ENCODE data around the gene SLC43A2. TPM values are rescaled to one million over a fixed set of nuclear protein-coding genes. Genes with fewer than 3 reads are reported as not detected.

Gene SLC43A2
- total RNA-seq, 1 experiment from 2014 or later: 12.6 TPM

DNA sequence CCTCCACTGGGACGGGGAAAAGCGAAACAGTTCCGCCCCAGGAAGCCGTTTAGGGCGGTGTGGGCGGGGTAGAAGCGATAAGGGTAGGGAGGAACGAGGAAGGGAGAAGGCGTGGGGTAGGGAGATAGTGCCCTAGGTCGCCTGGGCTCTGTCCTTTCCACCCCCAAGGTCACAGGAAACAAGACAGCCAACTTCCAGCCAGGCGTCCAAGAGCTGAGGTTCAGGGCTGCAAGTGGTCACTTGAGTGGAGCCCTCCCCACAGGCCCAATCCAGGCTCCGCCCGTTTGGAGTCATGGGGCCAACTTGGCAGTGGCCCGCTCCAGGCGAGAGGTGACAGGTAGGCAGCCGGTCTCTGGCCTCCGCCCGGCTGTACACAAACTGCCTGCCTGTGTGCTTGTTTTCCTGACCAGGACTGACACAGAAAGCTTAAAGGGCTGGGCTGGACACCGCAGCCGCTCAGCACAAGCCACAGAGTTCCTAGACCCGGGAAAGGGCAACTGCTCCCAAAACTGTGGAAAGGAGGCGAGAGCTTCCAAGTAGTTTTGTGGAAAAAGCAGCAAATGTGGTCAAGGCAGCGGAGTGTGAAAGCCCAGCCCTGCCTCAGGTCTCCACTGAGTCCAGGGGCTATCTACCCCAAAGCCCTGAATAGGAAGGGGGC, 21.3 kb upstream of the SLC43A2 start, which contains the start of gene RILP:
Gene RILP (minus strand): TSS at position 23 of the 658 bp plus-strand sequence. CDS start 62 bp downstream, outside the sequence.
- ChIA-PET CTCF (interaction anchor here (0.6 to 4.2 kb wide), 14 partner anchors 9 to 400 kb away, joined by 3 to 70 read pairs (median 6); partner anchors contain the start of genes RTN4RL1 and SLC43A2), RAD21 (ENCODE audit: low non-redundant PET in 1 of 2, low total read pairs in 2 of 2, uncharacterized antibody in 2 of 2, unreplicated experiment in 2 of 2) (interaction anchor here (1.1 to 2.0 kb wide), 3 partner anchors 64 to 76 kb away, joined by 4 to 13 read pairs (median 5); no protein-coding TSS in a partner anchor), POLR2A (interaction anchor here (0.7 to 3.0 kb wide), 10 partner anchors 9 to 187 kb away, joined by 3 to 14 read pairs (median 3); partner anchors contain the start of gene SLC43A2)
- TF ChIP-seq JUND (IDR thresholded peaks at IDR 0.05) (no peak), ZNF274 (IDR thresholded peaks at IDR 0.05; ENCODE audit: low read depth, low read length) (no peak), POLR2AphosphoS5 (IDR thresholded peaks at IDR 0.05; ENCODE audit: low read depth, low read length) (peak; percentile 34; the same call in 1 of the 2 replicates), EZH2 (IDR thresholded peaks at IDR 0.05) (no peak), YY1 (IDR thresholded peaks at IDR 0.05; ENCODE audit: extremely low read depth, insufficient replicate concordance, low read depth, low read length) (no peak), SIN3A (IDR thresholded peaks at IDR 0.05; ENCODE audit: low read depth) (peak; percentile 11; the same call in 1 of the 2 replicates), ELF1 (IDR thresholded peaks at IDR 0.05; ENCODE audit: borderline replicate concordance, low read depth) (no peak), RAD21 (IDR thresholded peaks at IDR 0.05; ENCODE audit: low read depth) (no peak), SRF (IDR thresholded peaks at IDR 0.05; ENCODE audit: low read depth) (no peak), EGR1 (IDR thresholded peaks at IDR 0.05; ENCODE audit: low read depth) (no peak), FOSL1 (IDR thresholded peaks at IDR 0.05; ENCODE audit: low read depth) (no peak)
- TF ChIP-seq, protein P1, sequence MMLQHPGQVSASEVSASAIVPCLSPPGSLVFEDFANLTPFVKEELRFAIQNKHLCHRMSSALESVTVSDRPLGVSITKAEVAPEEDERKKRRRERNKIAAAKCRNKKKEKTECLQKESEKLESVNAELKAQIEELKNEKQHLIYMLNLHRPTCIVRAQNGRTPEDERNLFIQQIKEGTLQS (IDR thresholded peaks at IDR 0.05): no peak
- TF ChIP-seq, protein P2, sequence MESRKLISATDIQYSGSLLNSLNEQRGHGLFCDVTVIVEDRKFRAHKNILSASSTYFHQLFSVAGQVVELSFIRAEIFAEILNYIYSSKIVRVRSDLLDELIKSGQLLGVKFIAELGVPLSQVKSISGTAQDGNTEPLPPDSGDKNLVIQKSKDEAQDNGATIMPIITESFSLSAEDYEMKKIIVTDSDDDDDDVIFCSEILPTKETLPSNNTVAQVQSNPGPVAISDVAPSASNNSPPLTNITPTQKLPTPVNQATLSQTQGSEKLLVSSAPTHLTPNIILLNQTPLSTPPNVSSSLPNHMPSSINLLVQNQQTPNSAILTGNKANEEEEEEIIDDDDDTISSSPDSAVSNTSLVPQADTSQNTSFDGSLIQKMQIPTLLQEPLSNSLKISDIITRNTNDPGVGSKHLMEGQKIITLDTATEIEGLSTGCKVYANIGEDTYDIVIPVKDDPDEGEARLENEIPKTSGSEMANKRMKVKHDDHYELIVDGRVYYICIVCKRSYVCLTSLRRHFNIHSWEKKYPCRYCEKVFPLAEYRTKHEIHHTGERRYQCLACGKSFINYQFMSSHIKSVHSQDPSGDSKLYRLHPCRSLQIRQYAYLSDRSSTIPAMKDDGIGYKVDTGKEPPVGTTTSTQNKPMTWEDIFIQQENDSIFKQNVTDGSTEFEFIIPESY (IDR thresholded peaks at IDR 0.05; ENCODE audit: extremely low read depth, insufficient replicate concordance, low read length): no peak
- TF ChIP-seq, protein P3, sequence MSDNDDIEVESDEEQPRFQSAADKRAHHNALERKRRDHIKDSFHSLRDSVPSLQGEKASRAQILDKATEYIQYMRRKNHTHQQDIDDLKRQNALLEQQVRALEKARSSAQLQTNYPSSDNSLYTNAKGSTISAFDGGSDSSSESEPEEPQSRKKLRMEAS (IDR thresholded peaks at IDR 0.05): no peak
- peaks cover 31 to 43% of the 10 kb centered on the region in 2 experiments for H3K36me3 ChIP-seq (ENCODE audit: control insufficient read depth in 1 of 2, insufficient read depth in 2 of 2, low read length in 2 of 2)
- H3K9me3 ChIP-seq (ENCODE audit: control insufficient read depth in 1 of 2, insufficient read depth in 1 of 2, low read depth in 1 of 2, low read length in 2 of 2): no peaks in the 10 kb centered on the region
- no peaks in the 10 kb centered on the region for H3K9me2 ChIP-seq (ENCODE audit: insufficient read depth)
- no peaks in the 10 kb centered on the region for H3K79me2 ChIP-seq (ENCODE audit: insufficient read depth, low read length)
- DNase-seq (ENCODE audit: low read depth, low spot score): peak; percentile 24
- peak within 1 kb of the TSS; percentile 94 for H3K27ac ChIP-seq (ENCODE audit: low read depth, low read length)
- H2AFZ ChIP-seq (ENCODE audit: low read depth, low read length, poor library complexity, severe bottlenecking): no peak within 1 kb of the TSS
- H3K4me1 ChIP-seq (ENCODE audit: control insufficient read depth in 1 of 2, insufficient read depth in 2 of 2, low read length in 2 of 2): peaks cover 16 to 40% of the 10 kb centered on the region in 2 experiments
- peak; percentile 39 for ATAC-seq
- H3K9ac ChIP-seq (ENCODE audit: low read length): peak within 1 kb of the TSS; percentile 77
- no peaks in the 10 kb centered on the region for H3K27me3 ChIP-seq (ENCODE audit: insufficient read depth, low read length)
- intact Hi-C loops (cut with micrococcal nuclease): loop anchor here (2.0 to 5.0 kb wide), 2 partner anchors 75 to 393 kb away; no protein-coding TSS in a partner anchor
- peak within 1 kb of the TSS; percentile 65 to 72 for H3K4me3 ChIP-seq (replicated peaks in 1 of 2; ENCODE audit: low read depth in 1 of 2, low read length in 2 of 2)
- no peaks in the 10 kb centered on the region for H4K20me1 ChIP-seq (ENCODE audit: insufficient read depth)
- BruUV-seq (replicated peaks): no TSS peak
- H3K4me2 ChIP-seq (ENCODE audit: low read length): peak within 1 kb of the TSS; percentile 99
